HL-60 (cell line): ENCODE results near the gene DCTN5.
A peak's percentile ranks its signal among the peaks of the same experiment; 100 is the strongest.

Experiments used
- DNase-seq, 2 experiments: peaks; one replicate each; pipeline ENCODE4 v3.0.0-alpha.2; 2010 to 2020; ENCODE audit warnings: low read depth in 1 of 2, low spot score in 1 of 2
- H3K27ac ChIP-seq: fragments of 250-450 bp; sonication (Bioruptor Pico); replicated peaks from 2 replicates; pipeline ENCODE4 v1.5.1; 2020; ENCODE audit warnings: mild to moderate bottlenecking, moderate library complexity
- H3K27me3 ChIP-seq: fragments of 250-450 bp; sonication (Bioruptor Pico); 2 replicates; pipeline ENCODE4 v1.5.1; 2021; ENCODE audit warnings: mild to moderate bottlenecking, moderate library complexity; ENCODE audit not compliant: insufficient read depth, poor library complexity, severe bottlenecking
- H3K4me3 ChIP-seq: replicated peaks from 2 replicates; pipeline ENCODE4 v1.5.1; 2011; ENCODE audit warnings: mild to moderate bottlenecking, control low read depth, low read length; ENCODE audit not compliant: insufficient read depth
- GABPA ChIP-seq: IDR thresholded peaks from 2 replicates; pipeline ENCODE4 v1.6.1; 2012; ENCODE audit warnings: low read depth
- POLR2AphosphoS5 ChIP-seq: IDR thresholded peaks from 2 replicates; pipeline ENCODE4 v1.6.1; 2012; ENCODE audit warnings: low read depth
- SPI1 ChIP-seq: IDR thresholded peaks from 2 replicates; pipeline ENCODE4 v1.6.1; 2012; ENCODE audit warnings: low read depth, mild to moderate bottlenecking, borderline replicate concordance
- TF ChIP-seq, protein P1 (sequence below): IDR thresholded peaks from 2 replicates; pipeline ENCODE4 v1.6.1; 2012; ENCODE audit warnings: low read depth; ENCODE audit not compliant: insufficient replicate concordance
- TF ChIP-seq, protein P2 (sequence below): IDR thresholded peaks from one replicate; pipeline ENCODE4 v1.5.1; 2011; ENCODE audit warnings: low read length, control low read depth, inconsistent platforms; ENCODE audit not compliant: insufficient read depth

The DCTN5 gene

DNA sequence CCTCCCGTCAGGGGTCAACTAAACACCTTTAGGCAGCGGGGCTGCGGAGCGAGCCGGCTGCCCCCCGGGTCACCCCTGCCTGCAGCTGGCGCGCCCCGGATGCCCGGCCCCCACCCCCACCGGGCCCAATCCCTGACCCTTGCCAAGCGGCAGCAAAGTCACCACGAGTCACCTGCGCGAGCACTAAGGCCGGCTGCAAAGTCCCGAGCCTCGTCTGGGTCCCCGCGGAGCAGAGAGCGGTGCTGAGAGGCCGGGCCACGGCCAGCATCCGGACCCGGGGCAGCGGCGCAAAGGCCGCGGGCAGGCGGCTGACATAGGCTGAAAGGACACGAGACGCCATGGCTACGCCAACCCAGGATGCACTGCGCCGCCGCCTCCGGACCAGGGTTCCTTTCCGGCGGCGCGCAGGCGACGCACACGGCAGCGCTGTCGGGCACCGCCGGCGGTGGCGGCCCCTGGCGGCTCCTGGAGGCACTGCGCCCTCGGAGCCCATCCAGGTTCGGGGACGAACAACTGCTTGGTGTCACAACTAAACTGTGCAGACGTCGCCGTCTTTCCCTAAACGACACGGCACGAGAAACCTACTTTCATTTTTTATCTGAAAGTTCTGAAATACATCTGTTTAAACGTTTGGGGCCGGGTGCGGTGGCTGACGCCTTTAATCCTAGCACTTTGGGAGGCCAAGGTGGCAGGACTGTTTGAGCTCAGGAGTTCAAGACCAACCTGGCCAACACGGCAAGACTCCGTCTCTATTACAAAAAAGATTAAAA, 45.1 kb upstream of the DCTN5 start, which contains the start of gene NDUFAB1:
NDUFAB1 (minus strand) TSS at position 366 of the 770 bp plus-strand sequence; CDS start at position 340, 26 bp downstream.
- no peaks in the 10 kb centered on the region for H3K27me3 ChIP-seq
- H3K4me3 ChIP-seq = peak within 1 kb of the TSS; percentile 98
- peak; percentile 76; the same call in 1 of the 2 replicates for TF ChIP-seq POLR2AphosphoS5
- TF ChIP-seq, protein P1, sequence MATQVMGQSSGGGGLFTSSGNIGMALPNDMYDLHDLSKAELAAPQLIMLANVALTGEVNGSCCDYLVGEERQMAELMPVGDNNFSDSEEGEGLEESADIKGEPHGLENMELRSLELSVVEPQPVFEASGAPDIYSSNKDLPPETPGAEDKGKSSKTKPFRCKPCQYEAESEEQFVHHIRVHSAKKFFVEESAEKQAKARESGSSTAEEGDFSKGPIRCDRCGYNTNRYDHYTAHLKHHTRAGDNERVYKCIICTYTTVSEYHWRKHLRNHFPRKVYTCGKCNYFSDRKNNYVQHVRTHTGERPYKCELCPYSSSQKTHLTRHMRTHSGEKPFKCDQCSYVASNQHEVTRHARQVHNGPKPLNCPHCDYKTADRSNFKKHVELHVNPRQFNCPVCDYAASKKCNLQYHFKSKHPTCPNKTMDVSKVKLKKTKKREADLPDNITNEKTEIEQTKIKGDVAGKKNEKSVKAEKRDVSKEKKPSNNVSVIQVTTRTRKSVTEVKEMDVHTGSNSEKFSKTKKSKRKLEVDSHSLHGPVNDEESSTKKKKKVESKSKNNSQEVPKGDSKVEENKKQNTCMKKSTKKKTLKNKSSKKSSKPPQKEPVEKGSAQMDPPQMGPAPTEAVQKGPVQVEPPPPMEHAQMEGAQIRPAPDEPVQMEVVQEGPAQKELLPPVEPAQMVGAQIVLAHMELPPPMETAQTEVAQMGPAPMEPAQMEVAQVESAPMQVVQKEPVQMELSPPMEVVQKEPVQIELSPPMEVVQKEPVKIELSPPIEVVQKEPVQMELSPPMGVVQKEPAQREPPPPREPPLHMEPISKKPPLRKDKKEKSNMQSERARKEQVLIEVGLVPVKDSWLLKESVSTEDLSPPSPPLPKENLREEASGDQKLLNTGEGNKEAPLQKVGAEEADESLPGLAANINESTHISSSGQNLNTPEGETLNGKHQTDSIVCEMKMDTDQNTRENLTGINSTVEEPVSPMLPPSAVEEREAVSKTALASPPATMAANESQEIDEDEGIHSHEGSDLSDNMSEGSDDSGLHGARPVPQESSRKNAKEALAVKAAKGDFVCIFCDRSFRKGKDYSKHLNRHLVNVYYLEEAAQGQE = peak; percentile 34
- TF ChIP-seq, protein P2, sequence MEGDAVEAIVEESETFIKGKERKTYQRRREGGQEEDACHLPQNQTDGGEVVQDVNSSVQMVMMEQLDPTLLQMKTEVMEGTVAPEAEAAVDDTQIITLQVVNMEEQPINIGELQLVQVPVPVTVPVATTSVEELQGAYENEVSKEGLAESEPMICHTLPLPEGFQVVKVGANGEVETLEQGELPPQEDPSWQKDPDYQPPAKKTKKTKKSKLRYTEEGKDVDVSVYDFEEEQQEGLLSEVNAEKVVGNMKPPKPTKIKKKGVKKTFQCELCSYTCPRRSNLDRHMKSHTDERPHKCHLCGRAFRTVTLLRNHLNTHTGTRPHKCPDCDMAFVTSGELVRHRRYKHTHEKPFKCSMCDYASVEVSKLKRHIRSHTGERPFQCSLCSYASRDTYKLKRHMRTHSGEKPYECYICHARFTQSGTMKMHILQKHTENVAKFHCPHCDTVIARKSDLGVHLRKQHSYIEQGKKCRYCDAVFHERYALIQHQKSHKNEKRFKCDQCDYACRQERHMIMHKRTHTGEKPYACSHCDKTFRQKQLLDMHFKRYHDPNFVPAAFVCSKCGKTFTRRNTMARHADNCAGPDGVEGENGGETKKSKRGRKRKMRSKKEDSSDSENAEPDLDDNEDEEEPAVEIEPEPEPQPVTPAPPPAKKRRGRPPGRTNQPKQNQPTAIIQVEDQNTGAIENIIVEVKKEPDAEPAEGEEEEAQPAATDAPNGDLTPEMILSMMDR = peak; percentile 98
- no peak for TF ChIP-seq SPI1
- TF ChIP-seq GABPA = peak; percentile 54
- H3K27ac ChIP-seq = peak within 1 kb of the TSS; percentile 80
- peak; percentile 74 to 88 for DNase-seq

DNA sequence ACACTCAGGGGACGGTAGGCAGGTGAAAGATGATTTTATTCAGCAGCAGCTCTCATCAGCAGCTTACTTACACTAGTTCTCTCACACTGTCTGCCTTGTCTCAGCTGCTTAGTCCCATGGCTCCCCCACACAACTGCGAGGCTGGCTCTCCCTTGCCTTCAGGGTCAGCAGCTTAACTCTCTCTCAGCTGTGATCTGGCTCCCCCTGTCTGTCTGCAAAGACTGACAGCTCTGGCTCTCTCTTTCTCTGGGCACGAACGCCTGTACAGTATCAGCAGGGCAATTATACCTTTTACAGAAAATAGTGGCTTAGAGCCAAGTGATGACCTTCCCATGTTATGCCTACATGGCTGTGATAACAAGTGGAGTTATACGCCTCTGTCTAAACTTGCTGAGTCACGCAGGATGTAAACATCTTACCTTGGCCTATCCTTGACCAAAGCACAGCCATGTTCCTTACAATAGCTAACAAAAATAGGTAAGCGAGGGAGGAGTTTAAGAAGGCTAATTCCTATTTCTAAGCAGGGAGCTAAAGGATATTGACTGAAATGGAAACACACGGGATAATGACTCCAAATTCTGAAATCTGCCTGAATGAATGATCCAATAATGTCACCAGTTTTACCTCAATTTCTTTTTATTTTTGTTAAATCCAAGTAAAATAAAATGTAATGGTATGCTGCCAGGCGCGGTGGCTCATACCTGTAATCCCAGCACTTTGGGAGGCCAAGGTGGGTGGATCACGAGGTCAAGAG, 44.1 kb upstream of the DCTN5 start:
- no peaks in the 10 kb centered on the region for H3K27me3 ChIP-seq
- TF ChIP-seq SPI1 = no peak
- TF ChIP-seq, protein P2 = peak; percentile 18
- TF ChIP-seq POLR2AphosphoS5 = no peak
- no peak for TF ChIP-seq GABPA
- TF ChIP-seq, protein P1 = no peak
- peak overlapping the region; percentile 80; the same call in 1 of the 2 replicates for H3K27ac ChIP-seq
- DNase-seq = peak in 1 of 2 experiments; percentile 76
- H3K4me3 ChIP-seq = no peak overlapping the region

DNA sequence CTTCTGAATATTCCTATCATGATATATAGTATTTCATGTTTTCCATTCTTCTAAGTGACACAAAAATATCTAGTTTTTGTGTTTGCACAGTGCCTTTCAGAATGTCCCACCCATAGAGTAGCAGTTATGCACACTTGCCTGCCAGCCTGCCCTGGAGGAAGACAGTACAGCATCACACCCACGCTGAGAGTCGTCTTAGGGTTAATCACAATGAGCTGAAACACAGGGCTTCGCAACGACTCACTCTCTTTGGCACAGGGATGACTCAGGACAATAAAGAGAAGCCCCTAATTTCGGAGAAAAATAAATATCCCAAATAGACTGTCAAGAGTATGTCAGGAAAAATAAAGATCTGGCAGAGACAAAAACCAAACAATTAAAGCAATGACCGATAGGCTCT, 33.5 kb upstream of the DCTN5 start:
- Histone ChIP-seq H3K27ac (no peak overlapping the region), H3K27me3 (no peaks in the 10 kb centered on the region), H3K4me3 (no peak overlapping the region)
- TF ChIP-seq SPI1 (no peak), GABPA (no peak), POLR2AphosphoS5 (no peak)
- TF ChIP-seq, protein P2 = no peak
- DNase-seq = no peak
